K562 (cell line): ENCODE results near the gene TM7SF3. TPM values are rescaled to one million over a fixed set of nuclear protein-coding genes. Genes with fewer than 3 reads are reported as not detected.

Experiments
- CREM ChIP-seq: IDR thresholded peaks from 2 replicates; pipeline ENCODE4 v1.6.1; 2014; ENCODE audit warnings: antibody characterized with exemption, low read depth
- DNMT1 ChIP-seq: fragments of 450-650 bp; IDR thresholded peaks from 2 replicates; pipeline ENCODE4 v1.6.1; 2016; ENCODE audit warnings: antibody characterized with exemption, mild to moderate bottlenecking
- GABPA ChIP-seq: fragments of 200-800 bp; sonication (Bioruptor generic); conservative IDR thresholded peaks from 2 replicates; pipeline ENCODE4 v1.6.1; 2016; ENCODE audit warnings: low read depth, missing genetic modification characterization, missing compliant biosample characterization
- KLF1 ChIP-seq: fragments of 450-650 bp; IDR thresholded peaks from 2 replicates; pipeline ENCODE4 v1.6.1; 2016; ENCODE audit warnings: missing genetic modification characterization, missing compliant biosample characterization
- NFIC ChIP-seq: fragments of 450-650 bp; IDR thresholded peaks from 2 replicates; pipeline ENCODE4 v1.6.1; 2017; ENCODE audit warnings: mild to moderate bottlenecking, inconsistent platforms
- PBX2 ChIP-seq, 2 experiments: IDR thresholded peaks in 1 of 2; conservative IDR thresholded peaks in 1 of 2; 2 replicates each; pipeline ENCODE4 v1.6.1; 2016; ENCODE audit warnings: low read depth in 2 of 2, mild to moderate bottlenecking in 1 of 2, missing compliant biosample characterization in 1 of 2, missing genetic modification characterization in 1 of 2, moderate library complexity in 1 of 2
- ZBTB8A ChIP-seq: fragments of 450-650 bp; IDR thresholded peaks from 2 replicates; pipeline ENCODE4 v1.6.1; 2018; ENCODE audit warnings: mild to moderate bottlenecking, moderate library complexity; ENCODE audit not compliant: partially characterized antibody
- ZNF445 ChIP-seq: fragments of 250-450 bp; sonication (Bioruptor Pico); IDR thresholded peaks from 2 replicates; pipeline ENCODE4 v1.4.0; 2020; ENCODE audit warnings: low read depth, mild to moderate bottlenecking, moderate library complexity
- ZNF695 ChIP-seq: fragments of 450-650 bp; formaldehyde crosslinking; IDR thresholded peaks from 2 replicates; pipeline ENCODE4 v1.4.0; 2020; ENCODE audit warnings: mild to moderate bottlenecking, moderate library complexity
- polyA plus RNA-seq, 8 experiments: library from polyadenylated mRNA; depleted of rRNA in 4 of 8; stranded (reverse) in 5 of 8; unstranded in 3 of 8; fragments of >200 nt; fragmentation: Nextera tagmentation in 2 of 8; fragmentation: Illumina TruSeq in 1 of 8; extraction: Ambion mirVana in 2 of 8; extraction: Trizol in 1 of 8; gene quantifications; 2 replicates each; pipeline versions ENCODE4 v1.2.1 to v1.2.3, GENCODE V29; 2011 to 2014; ENCODE audit warnings: inconsistent platforms in 1 of 8, missing spikeins in 1 of 8
- total RNA-seq, 7 experiments: library from RNA; depleted of rRNA in 6 of 7; stranded (reverse); fragments of >200 nt in 6 of 7; fragmentation: Illumina TruSeq in 2 of 7; extraction: Trizol in 2 of 7; gene quantifications; 2 replicates each; pipeline versions ENCODE4 v1.2.1 to v1.2.3, GENCODE V29; 2011 to 2021; ENCODE audit warnings: low replicate concordance in 1 of 7
- TF ChIP-seq, protein P1 (sequence below): sonication (generic); formaldehyde crosslinking; IDR thresholded peaks from 2 replicates; pipeline ENCODE4 v1.8.0; 2023; ENCODE audit warnings: mild to moderate bottlenecking, missing genetic modification reagents
- TF ChIP-seq, protein P2 (sequence below): fragments of 450-650 bp; IDR thresholded peaks from 2 replicates; pipeline ENCODE4 v1.6.1; 2016

TM7SF3 gene
- total and polyA plus RNA-seq, 9 of the 15 experiments (the other 6 are each of a cell fraction or from before 2014, with no cell fraction given) = 9.3 to 90.4 (median 24.8) TPM

DNA sequence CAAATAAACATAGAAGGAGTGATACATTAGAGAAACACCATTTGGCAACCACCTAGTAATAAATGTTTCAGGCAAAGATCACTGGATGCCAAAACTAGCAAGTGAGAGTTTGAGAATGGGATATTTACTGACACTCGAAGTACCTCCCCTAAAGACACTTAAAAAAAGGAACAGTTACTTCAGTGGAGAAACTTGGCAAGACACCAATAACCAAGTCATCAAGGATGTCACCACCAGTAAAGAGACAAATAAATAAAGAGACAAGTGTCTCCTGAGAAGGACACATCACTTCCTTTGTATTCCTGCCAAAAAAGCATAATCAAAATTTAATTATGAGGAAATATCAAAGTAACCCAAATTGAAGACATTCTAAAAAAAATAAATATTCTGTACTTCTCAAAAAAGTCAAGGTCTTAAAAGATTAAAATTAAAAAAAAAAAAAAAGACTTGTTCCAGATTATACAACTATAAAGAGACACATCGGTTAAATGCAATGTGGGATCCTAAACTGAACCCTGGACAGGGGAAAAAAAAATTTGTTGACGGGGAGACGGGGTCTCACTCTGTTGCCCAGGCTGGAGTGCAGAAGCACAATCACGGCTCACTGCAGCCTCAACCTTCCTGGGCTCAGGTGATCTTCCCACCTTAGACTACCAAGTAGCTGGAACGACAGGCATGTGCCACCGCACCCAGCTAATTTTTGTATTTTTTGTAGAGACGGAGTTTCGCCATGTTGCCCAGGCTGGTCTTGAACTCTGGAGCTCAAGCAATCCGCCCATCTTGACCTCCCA, 26.4 kb downstream of the TM7SF3 start (continued):
- TF ChIP-seq, protein P1, sequence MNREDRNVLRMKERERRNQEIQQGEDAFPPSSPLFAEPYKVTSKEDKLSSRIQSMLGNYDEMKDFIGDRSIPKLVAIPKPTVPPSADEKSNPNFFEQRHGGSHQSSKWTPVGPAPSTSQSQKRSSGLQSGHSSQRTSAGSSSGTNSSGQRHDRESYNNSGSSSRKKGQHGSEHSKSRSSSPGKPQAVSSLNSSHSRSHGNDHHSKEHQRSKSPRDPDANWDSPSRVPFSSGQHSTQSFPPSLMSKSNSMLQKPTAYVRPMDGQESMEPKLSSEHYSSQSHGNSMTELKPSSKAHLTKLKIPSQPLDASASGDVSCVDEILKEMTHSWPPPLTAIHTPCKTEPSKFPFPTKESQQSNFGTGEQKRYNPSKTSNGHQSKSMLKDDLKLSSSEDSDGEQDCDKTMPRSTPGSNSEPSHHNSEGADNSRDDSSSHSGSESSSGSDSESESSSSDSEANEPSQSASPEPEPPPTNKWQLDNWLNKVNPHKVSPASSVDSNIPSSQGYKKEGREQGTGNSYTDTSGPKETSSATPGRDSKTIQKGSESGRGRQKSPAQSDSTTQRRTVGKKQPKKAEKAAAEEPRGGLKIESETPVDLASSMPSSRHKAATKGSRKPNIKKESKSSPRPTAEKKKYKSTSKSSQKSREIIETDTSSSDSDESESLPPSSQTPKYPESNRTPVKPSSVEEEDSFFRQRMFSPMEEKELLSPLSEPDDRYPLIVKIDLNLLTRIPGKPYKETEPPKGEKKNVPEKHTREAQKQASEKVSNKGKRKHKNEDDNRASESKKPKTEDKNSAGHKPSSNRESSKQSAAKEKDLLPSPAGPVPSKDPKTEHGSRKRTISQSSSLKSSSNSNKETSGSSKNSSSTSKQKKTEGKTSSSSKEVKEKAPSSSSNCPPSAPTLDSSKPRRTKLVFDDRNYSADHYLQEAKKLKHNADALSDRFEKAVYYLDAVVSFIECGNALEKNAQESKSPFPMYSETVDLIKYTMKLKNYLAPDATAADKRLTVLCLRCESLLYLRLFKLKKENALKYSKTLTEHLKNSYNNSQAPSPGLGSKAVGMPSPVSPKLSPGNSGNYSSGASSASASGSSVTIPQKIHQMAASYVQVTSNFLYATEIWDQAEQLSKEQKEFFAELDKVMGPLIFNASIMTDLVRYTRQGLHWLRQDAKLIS (CRISPR knock-in tag) = no peak
- TF ChIP-seq DNMT1 (no peak), PBX2 (CRISPR knock-in tag; IDR thresholded peaks at IDR 0.05; ENCODE audit: low read depth) (no peak), PBX2 (tag; conservative IDR thresholded peaks at IDR 0.05; ENCODE audit: low read depth) (peak; percentile 79), ZNF695 (CRISPR knock-in tag) (no peak), NFIC (peak; percentile 82), ZBTB8A (no peak), KLF1 (tag) (no peak), CREM (no peak), ZNF445 (CRISPR knock-in tag) (no peak), GABPA (tag) (no peak)
- TF ChIP-seq, protein P2, sequence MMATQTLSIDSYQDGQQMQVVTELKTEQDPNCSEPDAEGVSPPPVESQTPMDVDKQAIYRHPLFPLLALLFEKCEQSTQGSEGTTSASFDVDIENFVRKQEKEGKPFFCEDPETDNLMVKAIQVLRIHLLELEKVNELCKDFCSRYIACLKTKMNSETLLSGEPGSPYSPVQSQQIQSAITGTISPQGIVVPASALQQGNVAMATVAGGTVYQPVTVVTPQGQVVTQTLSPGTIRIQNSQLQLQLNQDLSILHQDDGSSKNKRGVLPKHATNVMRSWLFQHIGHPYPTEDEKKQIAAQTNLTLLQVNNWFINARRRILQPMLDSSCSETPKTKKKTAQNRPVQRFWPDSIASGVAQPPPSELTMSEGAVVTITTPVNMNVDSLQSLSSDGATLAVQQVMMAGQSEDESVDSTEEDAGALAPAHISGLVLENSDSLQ = peak; percentile 23; the same call in 1 of the 2 replicates
